Pulmonary artery endothelial cell (primary cell): ENCODE measurements around the gene BCAP29. TPM values are rescaled to one million over a fixed set of nuclear protein-coding genes. Genes with fewer than 3 reads are reported as not detected.

Source experiments
- DNase-seq: peaks from one replicate; pipeline ENCODE4 v3.0.0-alpha.2; 2011; ENCODE audit warnings: low read depth, low spot score
- total RNA-seq: library from RNA; depleted of rRNA; stranded (reverse); fragments of >200 nt; gene quantifications from 2 replicates; pipeline ENCODE4 v1.2.3, GENCODE V29; 2014

The BCAP29 gene
- total RNA-seq, 1 donor from 2014 or later: 116 TPM

- DNase-seq: no peak
Observed at GRCh38 chr7:107581387-107582013, 1.5 kb downstream of the BCAP29 start.

DNA sequence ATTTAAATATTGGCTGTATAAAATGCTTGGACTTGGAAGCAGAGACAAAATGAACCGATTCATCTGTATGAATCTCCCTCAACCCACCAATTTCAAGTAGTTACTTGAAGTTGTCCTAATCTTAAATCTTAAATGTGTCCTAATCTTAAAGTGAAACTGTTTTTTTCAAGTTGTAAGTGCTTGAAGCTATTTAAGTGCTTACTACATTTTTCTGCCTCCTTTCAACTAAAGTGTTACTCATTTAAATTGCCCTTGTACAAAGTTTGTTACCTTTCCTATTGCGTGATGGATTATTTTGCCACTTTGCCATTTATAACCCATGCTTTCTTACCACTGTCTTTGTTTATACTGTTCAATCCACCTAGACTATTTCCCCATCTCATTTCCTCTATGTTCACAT, 2.8 kb downstream of the BCAP29 start:
- DNase-seq: no peak

DNA sequence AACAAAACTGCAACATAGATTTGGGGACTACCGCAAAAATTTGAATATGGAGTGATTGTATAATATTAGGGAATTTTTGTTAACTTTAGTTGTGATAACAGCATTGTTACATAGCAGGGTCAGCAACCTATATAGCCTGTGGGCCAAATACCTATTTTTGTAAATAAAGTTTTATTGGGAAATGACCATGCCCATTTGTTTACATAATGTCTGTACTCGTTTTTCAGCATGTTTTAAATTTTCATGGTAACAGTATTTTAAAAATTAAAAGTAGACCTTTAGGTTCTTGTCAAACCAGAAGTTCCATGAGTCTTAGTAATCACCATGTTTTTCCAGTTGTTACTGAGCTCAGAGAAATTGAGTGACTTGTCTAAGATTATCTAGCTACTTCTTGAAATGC, 4.7 kb downstream of the BCAP29 start:
- no peak for DNase-seq

GRCh38 chr7:107588529-107589130, 8.6 kb downstream of the BCAP29 start:
- DNase-seq: no peak

GRCh38 chr7:107591421-107591820, 11.4 kb downstream of the BCAP29 start:
- DNase-seq: no peak

- DNase-seq: no peak
Observed at GRCh38 chr7:107592361-107593024, 12.4 kb downstream of the BCAP29 start.

GRCh38 chr7:107593025-107593410, 13.0 kb downstream of the BCAP29 start:
- DNase-seq: no peak

- DNase-seq: peak; percentile 97
Observed at GRCh38 chr7:107594961-107595737, 15.1 kb downstream of the BCAP29 start.

DNA sequence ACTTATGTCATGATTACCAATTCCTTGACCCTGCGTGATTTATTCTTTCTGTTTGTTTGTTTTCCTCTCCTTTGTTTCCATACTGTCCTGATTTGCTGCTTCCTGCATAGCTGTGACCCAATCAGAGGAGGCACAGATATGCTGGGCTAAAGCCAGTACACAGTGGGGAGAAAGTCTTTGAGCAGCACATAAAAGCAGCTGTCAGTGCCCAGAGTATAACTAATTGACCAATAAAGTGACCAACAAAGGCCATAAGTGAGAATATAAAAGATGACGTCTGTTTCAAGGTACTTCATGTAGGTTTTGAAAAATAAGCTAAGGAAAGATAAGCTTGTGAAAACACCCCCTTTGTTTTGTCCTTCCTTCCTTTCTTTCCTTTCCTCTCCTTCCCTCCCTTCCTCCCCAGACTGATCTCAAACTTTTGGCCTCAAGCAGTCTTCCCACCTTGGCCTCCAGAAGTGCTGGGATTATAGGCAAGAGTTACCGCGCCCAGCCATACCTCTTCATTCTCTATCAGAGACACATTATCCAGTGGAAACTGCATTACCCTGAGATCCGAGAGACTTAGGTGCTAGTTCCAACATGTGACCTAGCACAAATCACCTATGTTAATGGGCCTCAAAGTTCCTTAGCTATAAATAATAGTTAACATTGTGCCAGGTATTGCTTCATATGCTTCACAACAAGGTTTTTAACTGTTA, 17.0 kb downstream of the BCAP29 start:
- DNase-seq: peak; percentile 96

DNA sequence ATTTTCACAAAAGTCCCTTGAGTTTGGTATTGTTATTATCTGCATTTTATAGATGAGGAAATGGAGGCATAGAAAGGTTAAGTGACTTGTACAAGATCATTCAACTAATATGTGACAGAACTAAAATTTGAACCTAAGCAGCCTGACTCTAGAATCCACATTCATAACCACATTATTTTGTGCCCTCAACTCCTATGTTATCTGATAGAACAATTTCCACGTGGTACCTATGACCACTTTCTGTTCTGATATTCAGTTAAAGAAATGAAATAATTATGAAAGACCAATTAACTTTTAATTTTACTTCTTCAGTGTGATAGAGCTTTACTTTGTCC, 17.5 kb downstream of the BCAP29 start:
- no peak for DNase-seq

GRCh38 chr7:107597953-107598352, 17.9 kb downstream of the BCAP29 start:
- DNase-seq: no peak

- DNase-seq: no peak
Observed at GRCh38 chr7:107599262-107599661, 19.2 kb downstream of the BCAP29 start.

DNA sequence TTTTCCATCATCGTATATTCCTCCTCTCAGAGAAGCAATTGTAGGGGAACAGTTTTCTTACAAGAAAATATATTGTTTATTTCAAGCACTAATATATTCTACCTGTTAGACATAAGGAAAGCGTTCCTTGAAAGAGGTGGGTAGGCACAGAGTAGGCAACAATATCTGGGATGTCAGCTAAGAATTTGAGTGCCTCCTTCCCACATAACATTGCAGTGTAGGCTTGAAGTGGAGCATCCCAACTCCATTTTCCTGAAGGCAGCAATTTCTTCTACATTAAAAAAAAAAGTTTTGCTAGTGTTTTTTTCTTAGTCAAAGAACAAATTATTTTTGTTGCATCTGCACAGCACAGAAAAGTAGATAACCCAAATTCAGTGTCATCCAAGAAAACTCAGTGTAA, 20.8 kb downstream of the BCAP29 start:
- DNase-seq: no peak

- no peak for DNase-seq
Observed at GRCh38 chr7:107605218-107605815, 25.3 kb downstream of the BCAP29 start.

DNA sequence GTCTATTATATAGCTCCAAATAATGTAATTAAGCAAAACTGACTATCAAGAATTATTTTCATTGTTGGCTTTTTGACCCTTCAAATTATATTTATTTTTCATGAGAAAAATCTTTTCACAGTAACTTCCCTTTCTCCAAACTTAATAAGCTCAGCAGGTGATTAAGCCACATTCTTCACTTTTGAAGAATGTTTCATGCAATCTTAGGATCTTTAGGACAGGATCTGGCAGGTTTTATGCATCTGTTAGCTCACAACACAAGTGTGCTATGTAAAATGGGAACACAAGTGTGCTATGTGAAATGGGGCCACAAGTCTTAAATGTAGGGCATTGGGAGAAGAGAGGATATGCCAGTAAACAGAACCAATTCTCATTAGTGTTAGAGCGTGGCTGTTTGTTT, 26.3 kb downstream of the BCAP29 start:
- no peak for DNase-seq

GRCh38 chr7:107609811-107610261, 29.8 kb downstream of the BCAP29 start:
- peak; percentile 37 for DNase-seq

- no peak for DNase-seq
Observed at GRCh38 chr7:107610323-107610722, 30.3 kb downstream of the BCAP29 start.

DNA sequence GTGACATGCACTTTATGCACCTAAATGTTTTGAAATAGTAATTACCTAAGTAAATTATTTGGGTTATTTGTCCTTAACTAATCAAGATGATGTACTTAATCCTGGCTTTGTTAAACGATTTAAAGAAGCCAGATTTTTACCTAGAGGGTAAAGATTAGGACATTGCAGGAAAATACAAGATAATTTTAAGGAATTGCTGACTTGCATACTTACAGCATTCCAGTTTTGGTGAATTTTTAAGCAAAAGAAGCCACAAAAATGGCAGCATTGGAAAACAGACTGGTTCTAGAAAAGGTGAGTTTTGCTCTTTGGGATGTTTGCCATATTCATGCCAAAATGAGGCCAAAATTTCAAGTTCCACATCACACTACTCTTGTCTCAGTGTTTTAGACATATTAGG, 33.4 kb downstream of the BCAP29 start:
- DNase-seq: no peak

- no peak for DNase-seq
Observed at GRCh38 chr7:107613948-107614347, 33.9 kb downstream of the BCAP29 start.

DNA sequence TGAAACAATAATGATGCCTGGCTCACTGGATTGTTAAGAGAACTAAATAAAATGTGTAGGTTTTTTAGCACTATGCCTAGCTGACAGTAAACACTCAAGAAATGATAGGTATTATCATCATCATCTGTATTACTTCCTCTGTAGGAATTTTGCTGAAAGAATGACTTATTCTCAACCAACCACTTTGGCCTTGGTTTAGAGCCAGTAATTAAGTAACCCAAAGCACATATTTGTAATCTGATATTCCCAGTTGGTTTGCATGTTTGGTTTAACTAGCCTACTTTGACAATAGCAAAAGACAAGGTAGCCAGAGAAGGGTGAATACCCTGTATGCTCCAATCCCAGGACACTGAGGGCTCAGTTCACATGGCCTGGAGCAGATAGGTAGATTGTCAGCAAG, 34.4 kb downstream of the BCAP29 start:
- no peak for DNase-seq
